Activated gamma-delta T cell (primary cell): ENCODE measurements around the gene HMCN2.

Experiments
- DNase-seq: peaks from one replicate; lab custom pipeline; 2025; lab: John Stamatoyannopoulos, UW

HMCN2 gene

GRCh38 chr9:130366072-130366471, 100.5 kb downstream of the HMCN2 start:
- DNase-seq, result no peak

GRCh38 chr9:130366888-130367550, 101.5 kb downstream of the HMCN2 start:
- DNase-seq, result no peak

- DNase-seq, result no peak
These were observed 103.1 kb downstream of the HMCN2 start for GRCh38 chr9:130368631-130369103.

GRCh38 chr9:130370226-130370625, 104.7 kb downstream of the HMCN2 start:
- no peak for DNase-seq

GRCh38 chr9:130371196-130371966, 105.8 kb downstream of the HMCN2 start:
- no peak for DNase-seq

- no peak for DNase-seq
These were observed 106.5 kb downstream of the HMCN2 start for GRCh38 chr9:130372057-130372456.

- DNase-seq, result no peak
These were observed 108.2 kb downstream of the HMCN2 start for GRCh38 chr9:130373679-130374325.

GRCh38 chr9:130377612-130378011, 112.1 kb downstream of the HMCN2 start:
- no peak for DNase-seq

GRCh38 chr9:130378875-130379648, 113.5 kb downstream of the HMCN2 start:
- no peak for DNase-seq

GRCh38 chr9:130379649-130379970, 114.0 kb downstream of the HMCN2 start:
- no peak for DNase-seq

GRCh38 chr9:130380920-130381469, 115.4 kb downstream of the HMCN2 start:
- DNase-seq, result no peak

- DNase-seq, result no peak
These were observed 116.1 kb downstream of the HMCN2 start for GRCh38 chr9:130381660-130382059.

- no peak for DNase-seq
These were observed 116.5 kb downstream of the HMCN2 start for GRCh38 chr9:130382096-130382495.

GRCh38 chr9:130382636-130383349, 117.2 kb downstream of the HMCN2 start:
- no peak for DNase-seq

GRCh38 chr9:130383350-130383715, 117.8 kb downstream of the HMCN2 start:
- no peak for DNase-seq

- no peak for DNase-seq
These were observed 118.6 kb downstream of the HMCN2 start for GRCh38 chr9:130383979-130384676.

GRCh38 chr9:130385257-130385656, 119.7 kb downstream of the HMCN2 start:
- no peak for DNase-seq

GRCh38 chr9:130387398-130387797, 121.8 kb downstream of the HMCN2 start:
- no peak for DNase-seq

GRCh38 chr9:130387905-130388304, 122.3 kb downstream of the HMCN2 start:
- no peak for DNase-seq

- no peak for DNase-seq
These were observed 124.8 kb downstream of the HMCN2 start for GRCh38 chr9:130390390-130390789.

GRCh38 chr9:130390986-130391385, 125.4 kb downstream of the HMCN2 start:
- no peak for DNase-seq
